Skeletal muscle tissue (tissue), 4 donors: ENCODE measurements around the gene PIK3CB. TPM values are rescaled to one million over a fixed set of nuclear protein-coding genes. Genes with fewer than 3 reads are reported as not detected.
A peak's percentile ranks its signal among the peaks of the same experiment; 100 is the strongest.
"Not testable (repeated sequence)": the region's sequence is repeated elsewhere in the genome, so short reads cannot be mapped to it uniquely, and the experiment has no call there.

ENCODE experiments used
- H3K27ac ChIP-seq: one replicate; pipeline ENCODE4 v1.7.0; 2013; ENCODE audit warnings: mild to moderate bottlenecking, low read depth, low read length, inconsistent platforms
- H3K27me3 ChIP-seq, 3 donors: one replicate each; pipeline ENCODE4 v1.7.0; 2013; ENCODE audit warnings: low read length in 3 of 3; ENCODE audit not compliant: control insufficient read depth in 3 of 3, insufficient read depth in 3 of 3
- H3K36me3 ChIP-seq, 3 donors: one replicate each; pipeline ENCODE4 v1.7.0; 2013; ENCODE audit warnings: low read length in 3 of 3; ENCODE audit not compliant: control insufficient read depth in 3 of 3, insufficient read depth in 3 of 3
- H3K4me1 ChIP-seq, 3 donors: one replicate each; pipeline ENCODE4 v1.7.0; 2013; ENCODE audit warnings: low read length in 3 of 3, mild to moderate bottlenecking in 3 of 3; ENCODE audit not compliant: control insufficient read depth in 3 of 3, insufficient read depth in 3 of 3
- H3K4me3 ChIP-seq, 3 donors: one replicate each; pipeline ENCODE4 v1.7.0; 2013; ENCODE audit warnings: low read length in 3 of 3
- H3K9ac ChIP-seq, 3 donors: one replicate each; pipeline ENCODE4 v1.7.0; 2013; ENCODE audit warnings: low read length in 3 of 3, mild to moderate bottlenecking in 3 of 3, moderate library complexity in 2 of 3, low read depth in 1 of 3
- H3K9me3 ChIP-seq, 3 donors: one replicate each; pipeline ENCODE4 v1.7.0; 2013; ENCODE audit warnings: low read length in 3 of 3; ENCODE audit not compliant: control insufficient read depth in 3 of 3
- total RNA-seq: library from RNA; depleted of rRNA; stranded (reverse); fragments of >200 nt; gene quantifications from one replicate; pipeline ENCODE4 v1.2.3, GENCODE V29; 2014
- donor health status: Osteomylitis.

PIK3CB gene
- total RNA-seq, 1 donor from 2014 or later, result 16.2 TPM

- no peak overlapping the region for H3K9ac ChIP-seq
- no peak overlapping the region for H3K4me3 ChIP-seq
- H3K9me3 ChIP-seq, result no peaks in the 10 kb centered on the region
- H3K27me3 ChIP-seq, result no peaks in the 10 kb centered on the region
- H3K4me1 ChIP-seq, result no peaks in the 10 kb centered on the region
- no peak overlapping the region for H3K27ac ChIP-seq
- H3K36me3 ChIP-seq, result no peaks in the 10 kb centered on the region
These were observed 14.0 kb upstream of the PIK3CB start for GRCh38 chr3:138848696-138849095.

GRCh38 chr3:138846824-138847223, 12.1 kb upstream of the PIK3CB start:
- H3K4me3 ChIP-seq, H3K27ac ChIP-seq, H3K9me3 ChIP-seq, H3K36me3 ChIP-seq, H3K4me1 ChIP-seq, H3K27me3 ChIP-seq, H3K9ac ChIP-seq: not testable (repeated sequence)

GRCh38 chr3:138846262-138846791, 11.6 kb upstream of the PIK3CB start:
- Histone ChIP-seq H3K36me3 (no peaks in the 10 kb centered on the region), H3K9ac (no peak overlapping the region), H3K27ac (no peak overlapping the region), H3K4me3 (no peak overlapping the region), H3K4me1 (no peaks in the 10 kb centered on the region), H3K9me3 (no peaks in the 10 kb centered on the region), H3K27me3 (no peaks in the 10 kb centered on the region)

- Histone ChIP-seq H3K4me1 (no peaks in the 10 kb centered on the region), H3K4me3 (no peak overlapping the region), H3K9me3 (no peaks in the 10 kb centered on the region), H3K27ac (no peak overlapping the region), H3K27me3 (no peaks in the 10 kb centered on the region), H3K36me3 (no peaks in the 10 kb centered on the region), H3K9ac (no peak overlapping the region)
These were observed 11.0 kb upstream of the PIK3CB start for GRCh38 chr3:138845771-138846173.

GRCh38 chr3:138845181-138845601, 10.5 kb upstream of the PIK3CB start:
- Histone ChIP-seq H3K9me3 (no peaks in the 10 kb centered on the region), H3K4me1 (no peaks in the 10 kb centered on the region), H3K27me3 (no peaks in the 10 kb centered on the region), H3K27ac (no peak overlapping the region), H3K36me3 (no peaks in the 10 kb centered on the region), H3K4me3 (no peak overlapping the region), H3K9ac (no peak overlapping the region)

- Histone ChIP-seq H3K27ac (no peak overlapping the region), H3K27me3 (no peaks in the 10 kb centered on the region), H3K36me3 (no peaks in the 10 kb centered on the region), H3K4me3 (no peak overlapping the region), H3K4me1 (no peaks in the 10 kb centered on the region), H3K9ac (no peak overlapping the region), H3K9me3 (no peaks in the 10 kb centered on the region)
These were observed 7.9 kb upstream of the PIK3CB start for GRCh38 chr3:138842483-138843188.

GRCh38 chr3:138838385-138838784, 3.7 kb upstream of the PIK3CB start:
- not testable (repeated sequence) for H3K4me3 ChIP-seq, H3K27ac ChIP-seq, H3K9ac ChIP-seq, H3K9me3 ChIP-seq, H3K27me3 ChIP-seq, H3K36me3 ChIP-seq
- H3K4me1 ChIP-seq, result peaks cover 0 to 14% (median 11%) of the 10 kb centered on the region in 3 donors

GRCh38 chr3:138835846-138836245, 1.1 kb upstream of the PIK3CB start:
- H3K27me3 ChIP-seq, H3K27ac ChIP-seq, H3K9ac ChIP-seq, H3K9me3 ChIP-seq, H3K36me3 ChIP-seq, H3K4me3 ChIP-seq: not testable (repeated sequence)
- H3K4me1 ChIP-seq, result peaks cover 0 to 17% (median 11%) of the 10 kb centered on the region in 3 donors

GRCh38 chr3:138835397-138835757, 649 bp upstream of the PIK3CB start:
- no peaks in the 10 kb centered on the region for H3K36me3 ChIP-seq
- H3K27me3 ChIP-seq, result no peaks in the 10 kb centered on the region
- H3K9me3 ChIP-seq, result no peaks in the 10 kb centered on the region
- peak overlapping the region; percentile 88 for H3K27ac ChIP-seq
- H3K4me1 ChIP-seq, result peaks cover 0 to 17% (median 11%) of the 10 kb centered on the region in 3 donors
- peak overlapping the region; percentile 88 to 95 (median 88) for H3K9ac ChIP-seq
- peak overlapping the region; percentile 79 to 91 (median 80) for H3K4me3 ChIP-seq

- peak overlapping the region; percentile 79 to 95 (median 91) for H3K4me3 ChIP-seq
- H3K27ac ChIP-seq, result peak overlapping the region; percentile 88
- peak overlapping the region; percentile 85 to 95 (median 89) for H3K9ac ChIP-seq
- peaks cover 0 to 17% (median 11%) of the 10 kb centered on the region in 3 donors for H3K4me1 ChIP-seq
- no peaks in the 10 kb centered on the region for H3K36me3 ChIP-seq
- no peaks in the 10 kb centered on the region for H3K9me3 ChIP-seq
- no peaks in the 10 kb centered on the region for H3K27me3 ChIP-seq
These were observed 681 bp downstream of the PIK3CB start for GRCh38 chr3:138833899-138834595.
